Pulmonary artery endothelial cell (primary cell): ENCODE measurements around the gene SEPTIN1. TPM values are rescaled to one million over a fixed set of nuclear protein-coding genes. Genes with fewer than 3 reads are reported as not detected.
A peak's percentile ranks its signal among the peaks of the same experiment; 100 is the strongest.

ENCODE experiments used
- DNase-seq: peaks from one replicate; pipeline ENCODE4 v3.0.0-alpha.2; 2011; ENCODE audit warnings: low read depth, low spot score
- total RNA-seq: library from RNA; depleted of rRNA; stranded (reverse); fragments of >200 nt; gene quantifications from 2 replicates; pipeline ENCODE4 v1.2.3, GENCODE V29; 2014

SEPTIN1 gene, protein sequence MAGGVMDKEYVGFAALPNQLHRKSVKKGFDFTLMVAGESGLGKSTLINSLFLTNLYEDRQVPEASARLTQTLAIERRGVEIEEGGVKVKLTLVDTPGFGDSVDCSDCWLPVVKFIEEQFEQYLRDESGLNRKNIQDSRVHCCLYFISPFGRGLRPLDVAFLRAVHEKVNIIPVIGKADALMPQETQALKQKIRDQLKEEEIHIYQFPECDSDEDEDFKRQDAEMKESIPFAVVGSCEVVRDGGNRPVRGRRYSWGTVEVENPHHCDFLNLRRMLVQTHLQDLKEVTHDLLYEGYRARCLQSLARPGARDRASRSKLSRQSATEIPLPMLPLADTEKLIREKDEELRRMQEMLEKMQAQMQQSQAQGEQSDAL
- total RNA-seq = 0.13 TPM in 1 of 2 replicates, not detected in the other

DNA sequence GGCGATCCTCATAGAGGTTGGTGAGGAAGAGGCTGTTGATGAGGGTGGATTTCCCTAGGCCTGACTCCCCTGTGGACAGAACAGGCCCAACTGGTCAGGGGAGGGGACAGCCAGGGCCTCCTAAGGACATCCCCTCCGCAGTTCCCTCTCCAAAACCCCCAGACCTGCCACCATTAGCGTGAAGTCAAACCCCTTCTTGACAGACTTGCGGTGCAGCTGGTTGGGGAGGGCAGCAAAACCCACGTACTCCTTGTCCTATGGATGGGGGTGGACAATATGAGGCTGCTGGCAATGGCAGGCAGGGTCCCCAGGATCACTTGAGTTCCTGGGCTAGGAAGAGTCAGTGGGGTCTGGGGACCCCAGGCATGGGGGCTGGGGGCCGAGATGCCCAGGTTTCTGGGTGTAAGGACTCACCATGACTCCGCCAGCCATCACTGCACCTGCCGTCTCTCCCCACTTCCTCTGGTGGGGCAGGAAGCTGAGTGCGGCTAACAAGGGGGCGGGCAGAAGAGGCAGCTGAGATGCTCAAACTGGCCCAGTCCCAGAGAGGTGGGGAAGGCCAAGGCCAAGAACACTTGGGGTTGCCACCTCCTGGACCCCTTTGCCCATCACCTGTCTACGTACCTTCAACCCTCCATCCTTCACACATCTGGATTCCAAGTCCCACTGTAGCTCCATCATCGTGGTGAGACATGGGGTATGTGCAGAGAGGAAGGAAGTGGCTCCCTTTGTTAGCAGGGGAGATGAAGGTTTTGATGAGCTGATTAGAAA, at the start of gene SEPTIN1:
SEPTIN1 (minus strand) TSS at position 451 of the 771 bp plus-strand sequence; CDS start at position 432, 19 bp downstream.
- no peak for DNase-seq

DNA sequence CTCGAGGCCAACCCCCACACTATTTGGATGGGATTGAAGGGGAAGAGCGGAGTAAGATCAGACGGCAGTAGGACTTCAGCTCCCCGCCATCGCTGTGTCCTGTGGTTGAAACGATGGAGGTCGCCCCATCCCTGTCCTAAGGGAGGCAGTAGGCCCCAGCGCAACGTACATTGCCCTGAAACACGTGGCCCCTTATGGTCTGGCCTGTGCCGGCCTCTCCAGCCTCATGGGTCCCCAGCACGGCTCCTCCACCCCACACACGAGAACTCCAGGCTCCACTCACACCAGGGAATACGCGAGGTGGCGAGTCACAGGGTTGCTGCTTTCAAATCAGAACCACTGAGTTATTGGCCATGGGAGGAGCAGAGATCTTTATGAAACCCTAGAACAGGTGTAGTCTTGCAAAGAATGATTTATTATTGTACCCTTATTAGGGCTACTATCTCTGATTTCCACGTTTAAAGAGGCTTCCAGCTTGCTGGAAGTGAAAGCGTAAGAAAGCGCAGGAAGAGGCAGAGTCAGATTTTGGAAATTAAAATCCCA, 48.1 kb upstream of the SEPTIN1 start:
- DNase-seq = no peak

DNA sequence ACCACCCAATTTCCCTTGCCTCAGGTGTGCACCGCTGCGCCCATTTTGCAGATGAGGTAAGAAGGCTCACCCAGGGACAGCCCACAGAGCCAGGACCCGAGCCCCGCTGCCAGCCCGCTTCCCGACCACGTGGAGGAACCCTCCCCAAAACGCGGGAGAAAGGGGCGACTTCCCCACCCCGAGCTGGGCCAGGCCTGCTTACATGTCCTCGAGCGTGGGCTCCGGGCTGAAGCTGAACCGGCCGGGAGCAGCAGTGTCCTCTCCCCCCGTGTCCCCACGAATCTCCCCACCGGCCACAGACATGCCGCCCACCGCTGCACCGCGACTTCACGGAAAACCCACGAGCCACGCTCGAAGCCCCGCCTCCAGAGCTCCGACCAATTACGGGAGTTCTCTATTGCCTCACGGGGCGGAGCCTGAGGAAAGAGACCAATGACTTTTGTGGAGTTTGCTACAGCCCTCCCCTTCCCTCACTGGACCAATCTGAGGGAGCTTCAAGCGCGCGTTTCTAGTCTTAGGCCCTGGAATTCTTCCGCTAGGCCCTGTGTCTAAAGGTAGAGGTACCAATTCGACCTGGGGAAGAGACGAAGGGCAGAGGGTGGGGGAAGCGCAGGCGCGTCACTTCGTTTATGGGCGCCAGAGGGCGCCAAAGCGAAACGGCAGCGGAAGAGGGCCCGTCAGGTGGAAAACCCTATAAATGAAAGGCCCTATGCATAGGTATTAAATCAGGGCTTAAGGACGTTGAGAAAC, 47.5 kb upstream of the SEPTIN1 start, which contains the start of gene DCTPP1:
DCTPP1 (minus strand) TSS at position 353 of the 750 bp plus-strand sequence; CDS start at position 303, 50 bp downstream.
- DNase-seq = peak; percentile 92

DNA sequence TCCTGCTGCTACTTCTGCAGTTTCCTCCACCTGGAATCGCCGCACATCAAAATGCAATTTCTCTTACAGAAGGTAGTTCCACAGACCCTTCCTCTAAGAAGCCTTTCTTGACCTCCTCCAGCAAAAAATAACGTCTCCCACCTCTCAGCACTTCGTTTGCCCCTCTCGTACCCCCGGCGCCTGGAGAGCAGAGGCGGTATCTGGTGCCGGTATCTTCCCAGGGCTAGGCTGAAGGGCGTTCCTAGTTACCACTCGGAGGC, 47.0 kb upstream of the SEPTIN1 start:
- no peak for DNase-seq

DNA sequence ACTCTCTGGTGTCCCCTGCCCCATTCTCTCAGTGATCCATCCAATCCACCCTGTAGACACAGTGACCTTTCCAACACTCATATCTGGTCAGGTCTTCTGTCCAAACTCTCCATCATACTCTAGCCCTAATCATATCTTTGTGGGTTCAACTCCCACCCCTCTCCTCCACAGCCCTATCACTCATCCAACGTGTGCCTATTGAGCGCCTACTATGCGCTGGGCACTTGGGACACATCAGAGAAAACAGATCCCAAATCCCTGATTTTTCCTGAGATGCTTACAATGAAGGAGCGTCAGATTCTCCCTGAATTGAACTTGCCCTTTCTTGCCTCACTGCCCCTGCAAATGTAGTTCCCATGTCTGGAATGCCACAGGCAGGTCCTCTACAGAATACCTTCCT, 45.7 kb upstream of the SEPTIN1 start:
- DNase-seq = no peak

DNA sequence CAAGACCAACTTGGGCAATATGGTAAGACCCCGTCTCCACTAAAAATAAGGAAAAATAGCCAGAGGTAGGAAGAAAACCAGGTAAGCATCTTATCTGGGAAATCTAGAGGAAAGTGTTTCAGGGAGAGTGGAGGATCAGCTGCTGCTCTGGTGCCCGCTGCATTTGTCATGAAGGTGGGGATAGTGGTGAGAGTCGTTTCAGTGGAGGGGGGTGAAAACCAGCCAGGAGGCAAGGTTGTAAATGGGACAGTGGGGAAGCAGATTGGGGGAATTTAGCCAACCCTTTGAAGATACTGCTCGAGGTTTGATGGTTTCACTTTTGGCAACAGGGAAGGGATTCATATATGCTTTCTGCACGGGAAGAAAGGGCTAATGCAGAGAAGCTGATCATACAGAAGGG, 38.6 kb upstream of the SEPTIN1 start:
- no peak for DNase-seq

DNA sequence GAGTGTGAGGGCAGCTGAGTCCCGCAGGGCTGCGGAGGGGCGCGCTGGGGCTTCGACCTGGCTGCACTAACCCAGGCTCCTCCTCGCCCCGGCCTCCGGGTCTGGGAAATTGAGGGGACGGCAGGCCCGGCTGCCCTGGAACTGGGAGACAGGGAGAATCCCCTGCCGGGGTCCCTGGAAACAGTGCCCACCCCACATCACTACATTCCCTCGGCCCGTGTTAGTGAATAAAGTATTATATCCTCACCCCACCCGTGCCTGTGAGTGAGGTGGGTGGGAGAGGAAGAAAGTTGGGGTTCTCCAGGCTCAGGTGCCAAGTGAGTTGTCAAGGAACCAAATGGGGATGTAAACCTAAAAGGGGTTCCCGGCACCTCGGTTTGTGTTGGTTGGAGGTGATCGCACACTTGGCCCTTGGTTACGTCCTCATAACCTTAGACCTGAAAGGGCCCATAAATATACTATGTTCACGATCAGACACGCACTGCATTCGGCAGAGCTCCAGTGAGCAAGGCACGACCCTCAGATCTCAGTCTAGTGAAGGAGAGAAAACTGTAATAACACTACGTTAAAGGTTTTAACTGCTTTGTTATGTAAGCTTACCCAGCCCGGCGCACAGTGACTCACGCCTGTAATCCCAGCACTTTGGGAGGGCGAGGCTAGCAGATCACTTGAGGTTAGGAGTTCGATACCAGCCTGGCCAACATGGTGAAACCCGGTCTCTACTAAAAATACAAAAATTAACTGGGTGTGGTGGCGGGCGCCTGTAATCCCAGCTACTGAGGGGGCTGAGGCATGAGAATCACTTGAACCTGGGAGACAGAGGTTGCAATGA, 36.2 kb upstream of the SEPTIN1 start:
- DNase-seq = no peak

DNA sequence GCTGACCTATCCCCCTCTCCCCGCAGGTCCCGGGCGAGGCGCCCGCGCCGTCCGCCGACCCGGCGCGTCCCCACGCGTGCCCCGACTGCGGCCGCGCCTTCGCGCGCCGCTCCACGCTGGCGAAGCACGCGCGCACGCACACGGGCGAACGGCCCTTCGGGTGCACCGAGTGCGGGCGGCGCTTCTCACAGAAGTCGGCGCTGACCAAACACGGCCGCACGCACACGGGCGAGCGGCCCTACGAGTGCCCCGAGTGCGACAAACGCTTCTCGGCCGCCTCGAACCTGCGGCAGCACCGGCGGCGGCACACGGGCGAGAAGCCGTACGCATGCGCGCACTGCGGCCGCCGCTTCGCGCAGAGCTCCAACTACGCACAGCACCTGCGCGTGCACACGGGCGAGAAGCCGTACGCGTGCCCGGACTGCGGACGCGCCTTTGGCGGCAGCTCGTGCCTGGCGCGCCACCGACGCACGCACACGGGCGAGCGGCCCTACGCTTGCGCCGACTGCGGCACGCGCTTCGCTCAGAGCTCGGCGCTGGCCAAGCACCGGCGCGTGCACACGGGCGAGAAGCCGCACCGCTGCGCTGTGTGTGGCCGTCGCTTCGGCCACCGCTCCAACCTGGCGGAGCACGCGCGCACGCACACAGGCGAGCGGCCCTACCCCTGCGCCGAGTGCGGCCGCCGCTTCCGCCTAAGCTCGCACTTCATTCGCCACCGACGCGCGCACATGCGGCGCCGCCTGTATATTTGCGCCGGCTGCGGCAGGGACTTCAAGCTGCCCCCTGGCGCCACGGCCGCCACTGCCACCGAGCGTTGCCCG, 35.4 kb upstream of the SEPTIN1 start:
- DNase-seq = peak; percentile 84

DNA sequence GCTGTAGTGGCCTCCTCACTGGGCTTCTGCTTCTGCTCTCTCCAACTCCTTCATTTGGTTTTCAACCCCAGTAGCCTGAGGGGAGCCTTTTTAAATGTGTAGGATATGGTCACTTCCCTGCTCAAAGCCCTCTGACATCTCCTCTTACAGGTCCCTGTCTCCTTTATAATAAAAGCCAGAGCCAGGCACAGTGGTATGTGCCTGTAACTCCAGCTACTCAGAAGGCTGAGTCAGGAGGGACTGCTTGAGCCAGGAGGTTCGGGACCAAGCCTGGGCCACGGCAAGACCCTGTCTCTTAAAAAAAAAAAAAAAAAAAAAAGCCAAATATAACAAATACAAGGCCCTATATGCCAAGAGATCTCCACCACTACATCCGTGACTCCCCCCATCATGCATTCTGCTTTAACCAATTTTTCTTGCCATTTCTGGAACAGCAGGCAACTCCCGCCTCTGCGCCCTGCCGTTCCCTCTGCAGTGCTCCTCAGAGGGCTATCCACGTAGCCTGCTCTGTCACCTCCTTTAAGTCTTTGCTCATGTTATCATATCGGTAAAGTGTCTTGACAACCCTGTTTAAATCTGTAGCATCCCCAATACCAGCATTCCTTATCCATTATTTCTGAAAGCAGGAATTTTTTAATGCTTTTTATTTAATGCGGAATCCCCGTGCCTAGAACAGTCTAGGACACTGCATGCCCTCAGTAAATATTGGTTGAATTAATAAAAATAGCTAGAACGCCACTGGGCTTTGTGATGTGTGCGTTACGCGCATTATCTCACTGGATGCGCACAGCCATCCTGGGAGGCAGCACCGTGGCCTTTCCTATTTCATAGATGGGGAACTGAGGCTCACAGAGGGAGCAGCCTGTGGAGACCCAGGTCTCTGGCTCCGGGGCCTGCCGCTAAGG, 34.5 kb upstream of the SEPTIN1 start:
- no peak for DNase-seq

DNA sequence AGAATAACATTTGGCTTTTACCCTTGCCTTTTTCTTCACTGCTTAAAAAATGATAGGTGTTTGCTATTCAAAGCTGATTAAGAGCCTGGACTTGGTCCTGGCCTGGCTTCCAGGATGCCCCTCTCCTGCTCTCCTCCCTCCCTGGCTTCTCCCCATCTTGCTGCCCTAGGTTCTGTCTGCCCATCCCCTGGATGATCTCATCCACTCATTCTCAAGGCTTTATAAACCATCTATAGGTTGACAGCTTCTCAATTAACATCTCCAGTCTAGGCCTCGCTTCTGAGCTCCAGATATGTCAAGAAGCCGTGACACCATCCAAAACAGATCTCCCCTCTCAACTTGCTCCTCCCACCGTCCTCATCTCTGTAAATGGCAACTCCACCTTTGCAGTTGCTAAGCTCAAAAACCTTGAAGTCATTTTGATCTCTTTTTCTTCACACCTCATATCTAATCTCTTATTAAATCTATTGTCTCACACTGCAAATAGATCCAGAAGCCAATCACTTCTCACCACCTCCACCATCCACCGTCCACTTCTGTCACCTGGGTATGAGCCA, 33.8 kb upstream of the SEPTIN1 start:
- DNase-seq = no peak

DNA sequence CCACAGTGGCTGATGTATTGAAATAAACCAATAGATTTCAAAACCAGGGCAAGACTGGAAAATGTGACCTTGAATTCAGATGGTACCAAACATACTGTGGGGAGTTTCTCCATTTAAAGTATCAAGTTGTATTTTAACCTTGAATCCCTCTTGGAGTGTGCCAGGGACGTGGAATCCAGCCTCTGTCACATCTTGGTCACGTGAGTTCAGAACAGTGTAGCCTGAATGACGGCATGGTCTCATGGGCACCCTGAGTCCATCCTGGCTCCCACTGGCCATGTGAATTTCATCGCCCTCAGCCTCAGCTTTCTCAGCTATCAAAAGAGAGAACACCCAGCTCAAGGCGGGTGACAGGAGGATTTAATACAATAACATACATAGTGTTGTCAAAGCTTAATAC, 31.8 kb upstream of the SEPTIN1 start:
- DNase-seq = no peak

DNA sequence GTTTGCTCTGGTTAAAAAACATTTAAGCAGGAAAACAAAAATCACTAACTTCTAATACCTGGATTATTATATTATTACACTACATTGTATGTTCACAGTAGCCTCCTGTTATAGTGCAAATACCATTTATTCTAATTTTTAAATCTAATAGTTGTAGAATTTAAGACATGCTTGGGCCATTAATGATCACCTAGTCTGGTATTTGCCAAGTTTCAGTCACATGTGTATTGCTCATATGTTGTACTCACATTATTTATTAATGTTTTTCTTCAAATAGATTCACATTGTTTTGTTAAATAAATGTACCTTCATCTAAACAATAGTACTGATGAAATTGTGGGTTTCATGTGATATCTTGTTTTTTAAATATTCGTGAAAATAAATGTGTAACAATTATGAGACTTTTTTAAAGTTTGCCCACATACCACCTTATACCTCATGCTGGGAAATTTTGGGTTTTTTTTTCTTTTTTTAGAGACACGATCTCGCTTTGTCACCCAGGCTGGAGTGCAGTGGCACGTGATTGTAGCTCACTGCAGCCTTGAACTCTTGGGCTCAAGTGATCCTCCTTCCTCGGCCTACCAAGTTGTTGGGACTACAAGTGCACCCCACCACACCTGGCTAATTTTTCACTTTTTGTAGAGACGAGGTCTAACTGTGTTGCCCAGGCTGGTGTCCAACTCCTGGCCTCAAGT, 30.9 kb upstream of the SEPTIN1 start:
- no peak for DNase-seq

DNA sequence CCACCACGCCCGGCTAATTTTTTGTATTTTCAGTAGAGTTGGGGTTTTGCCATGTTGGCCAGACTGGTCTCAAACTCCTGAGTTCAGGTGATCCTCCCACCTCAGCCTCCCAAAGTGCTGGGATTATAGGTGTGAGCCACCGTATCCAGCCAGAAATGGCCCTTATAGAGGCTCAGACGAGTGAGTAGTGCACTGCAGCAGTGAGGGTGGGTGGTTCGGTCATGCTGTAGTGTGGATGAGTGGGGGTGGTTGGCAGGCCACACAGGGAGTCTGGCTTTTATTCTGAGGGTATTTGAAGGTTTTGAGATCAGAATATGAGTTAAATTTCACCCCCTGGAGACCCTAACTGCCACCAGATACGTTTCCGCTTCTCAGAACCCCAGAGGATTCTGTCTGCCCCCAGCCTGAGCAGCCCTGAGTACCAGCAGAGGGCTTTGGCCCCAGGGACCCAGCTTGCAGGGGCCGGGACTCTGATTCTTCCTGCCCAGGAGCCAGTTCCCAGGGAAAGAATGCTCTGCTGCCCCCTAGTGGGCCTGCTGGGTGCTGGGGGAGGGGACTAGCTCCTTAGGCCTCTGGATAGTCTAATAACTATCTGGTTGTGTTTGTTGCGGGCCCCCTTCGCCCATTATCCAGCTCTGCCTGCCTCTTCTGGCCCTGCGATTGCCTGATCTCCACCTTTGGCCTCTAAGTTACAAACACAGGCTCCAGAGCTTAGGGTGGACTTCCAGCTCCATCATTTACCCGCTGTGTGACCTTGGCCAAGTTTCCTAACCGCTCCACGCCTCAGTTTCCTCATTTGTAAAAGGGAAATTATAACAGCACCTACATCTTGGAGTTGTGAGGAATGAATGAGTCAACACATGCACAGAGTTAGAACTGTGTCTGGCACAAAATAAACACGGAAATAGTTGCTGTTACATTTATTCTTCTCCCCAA, 27.0 kb upstream of the SEPTIN1 start:
- peak; percentile 55 for DNase-seq

DNA sequence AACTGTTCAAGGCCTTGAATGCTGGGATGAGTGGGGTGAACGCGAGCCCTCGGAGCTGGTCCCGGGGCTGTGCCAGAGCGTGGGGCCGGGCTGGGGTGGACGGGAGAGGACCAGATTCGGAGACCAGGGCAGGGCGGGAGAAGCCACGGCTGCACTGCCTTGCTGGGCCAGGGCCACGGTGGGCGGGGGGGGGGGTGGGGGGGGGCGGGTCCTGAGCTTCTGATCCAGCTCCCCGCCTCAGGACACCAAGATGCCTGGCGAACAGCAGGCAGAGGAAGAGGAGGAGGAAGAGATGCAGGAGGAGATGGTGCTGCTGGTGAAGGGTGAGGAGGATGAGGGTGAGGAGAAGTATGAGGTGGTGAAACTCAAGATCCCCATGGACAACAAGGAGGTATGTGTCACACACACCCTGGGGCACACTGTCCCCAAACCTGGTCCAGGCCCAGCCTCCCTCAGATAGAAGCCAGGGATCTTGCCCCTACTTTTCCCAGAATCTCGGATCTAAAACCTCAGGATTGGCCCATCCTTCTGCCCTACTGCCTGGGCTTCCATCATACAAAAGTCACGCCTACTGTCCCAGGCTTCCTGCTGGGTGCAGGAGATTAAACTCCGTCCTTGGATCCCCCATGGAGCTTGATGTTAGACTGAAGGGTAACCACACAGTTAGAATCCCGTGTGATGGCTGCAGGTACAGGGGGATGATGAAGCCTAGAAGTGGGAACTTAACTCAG, 25.6 kb upstream of the SEPTIN1 start:
- DNase-seq = no peak

DNA sequence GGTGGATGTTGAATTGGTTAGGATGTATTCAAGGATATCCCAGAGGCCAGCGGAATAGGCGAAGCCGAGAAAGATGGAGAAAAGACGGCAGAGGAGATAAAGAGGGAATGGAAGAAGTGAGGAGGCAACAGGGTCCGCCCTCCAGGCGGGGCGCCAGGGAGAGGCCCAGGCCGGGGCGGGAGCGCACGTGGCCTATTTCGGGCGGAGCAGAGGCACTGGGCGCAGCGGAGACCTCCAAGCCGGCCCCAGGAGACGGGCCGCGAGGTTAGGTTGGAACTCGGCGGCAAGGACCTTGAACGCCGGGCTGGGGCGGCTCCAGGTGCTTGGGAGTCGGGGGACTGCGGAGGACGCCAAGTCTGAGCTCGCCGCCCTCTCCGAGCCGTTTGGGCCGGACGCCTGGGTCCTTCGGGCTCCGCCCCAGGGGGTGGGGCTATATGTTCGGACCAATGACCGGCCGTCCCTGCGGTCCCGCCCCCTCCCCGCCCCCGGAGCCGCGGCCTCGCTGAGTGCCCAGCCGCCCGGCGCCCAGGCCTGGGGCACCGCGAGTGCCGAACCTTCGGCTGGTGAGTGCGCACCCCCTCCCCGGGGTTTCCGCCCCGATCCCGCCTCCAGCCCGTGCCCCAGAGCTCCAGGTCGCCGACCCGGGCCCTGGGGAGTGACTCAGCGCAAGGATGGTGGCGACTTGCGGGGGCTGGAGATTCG, 24.9 kb upstream of the SEPTIN1 start, which contains the start of gene ZNF771:
ZNF771 (plus strand) TSS at position 505 of the 702 bp plus-strand sequence. CDS start 448 bp downstream, outside the sequence.
- peak; percentile 54 for DNase-seq

DNA sequence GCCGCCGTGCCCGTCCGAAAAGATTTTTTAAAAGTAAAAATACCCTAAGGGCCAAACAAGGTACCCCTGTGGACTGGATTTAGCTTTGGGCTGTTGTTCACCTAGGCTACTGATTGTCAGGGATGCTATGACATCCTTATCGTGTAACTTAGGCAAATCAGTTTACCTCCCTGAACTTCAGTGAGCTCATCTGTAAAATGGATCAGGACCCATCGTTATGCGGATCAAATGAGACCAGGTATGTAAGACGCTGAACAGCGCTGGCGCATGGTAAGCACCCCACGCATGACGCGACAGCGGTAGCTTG, 24.4 kb upstream of the SEPTIN1 start:
- DNase-seq = no peak
